ENCODE data around the gene AFG1L.

AFG1L gene

DNA sequence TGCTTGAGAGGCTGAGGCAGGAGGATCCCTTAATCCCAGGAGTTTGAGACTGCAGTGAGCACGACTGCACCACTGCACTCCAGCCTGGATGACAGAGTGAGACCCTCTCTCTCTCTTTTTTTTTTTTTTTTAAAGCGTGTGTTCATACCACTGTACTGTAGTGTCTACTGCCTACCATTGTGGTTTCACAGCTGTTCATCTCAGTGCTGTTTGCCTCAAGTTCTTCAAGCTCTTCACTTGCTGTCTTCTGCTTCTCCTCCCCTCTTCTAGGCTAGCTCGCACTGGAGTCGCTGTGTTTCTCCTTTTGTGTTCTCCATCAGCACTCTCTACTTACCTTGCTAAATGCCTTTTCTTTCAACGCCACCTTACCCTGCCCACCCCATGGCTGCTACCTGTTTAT is 273.2 kb downstream of the AFG1L start:
- DNase-seq (ENCODE audit: extremely low read depth in 1 of 2, low read depth in 1 of 2), result no peak

DNA sequence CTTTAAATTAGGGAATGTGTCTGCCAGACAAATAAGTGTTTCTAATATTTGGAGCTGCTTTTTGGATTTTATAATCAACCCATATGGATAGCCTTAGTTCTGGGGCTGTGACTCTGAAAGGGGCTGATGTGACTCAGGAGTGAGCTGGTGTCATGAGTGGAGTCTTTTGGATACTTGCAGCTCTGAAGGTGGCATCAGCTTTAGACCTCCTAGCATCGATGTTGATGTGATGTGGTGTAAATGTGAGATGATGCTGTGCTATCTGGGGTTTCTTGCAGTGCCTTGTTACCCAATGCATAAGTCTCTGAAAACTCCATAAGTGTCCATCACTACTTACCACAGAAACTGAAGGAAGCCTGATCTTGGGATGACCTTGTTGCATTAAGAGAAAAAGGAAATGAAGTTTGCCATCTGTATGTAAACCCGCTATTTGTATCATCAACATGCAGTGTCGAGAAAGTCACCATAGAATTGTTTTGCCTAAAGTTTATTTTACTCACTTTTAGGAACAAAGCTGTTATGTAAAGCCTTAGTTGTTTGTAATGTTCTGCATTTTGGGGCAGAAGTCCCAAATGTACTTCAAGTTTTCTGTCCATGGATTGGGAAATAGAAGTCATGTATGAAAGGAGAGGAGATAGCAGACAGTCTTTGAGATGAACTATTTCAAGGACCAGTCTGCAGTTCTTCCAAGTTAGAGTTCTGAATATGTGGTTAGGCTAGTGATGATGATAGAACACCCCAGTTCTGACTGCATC is 273.9 kb downstream of the AFG1L start:
- no peak for DNase-seq (ENCODE audit: extremely low read depth in 1 of 2, low read depth in 1 of 2)

DNA sequence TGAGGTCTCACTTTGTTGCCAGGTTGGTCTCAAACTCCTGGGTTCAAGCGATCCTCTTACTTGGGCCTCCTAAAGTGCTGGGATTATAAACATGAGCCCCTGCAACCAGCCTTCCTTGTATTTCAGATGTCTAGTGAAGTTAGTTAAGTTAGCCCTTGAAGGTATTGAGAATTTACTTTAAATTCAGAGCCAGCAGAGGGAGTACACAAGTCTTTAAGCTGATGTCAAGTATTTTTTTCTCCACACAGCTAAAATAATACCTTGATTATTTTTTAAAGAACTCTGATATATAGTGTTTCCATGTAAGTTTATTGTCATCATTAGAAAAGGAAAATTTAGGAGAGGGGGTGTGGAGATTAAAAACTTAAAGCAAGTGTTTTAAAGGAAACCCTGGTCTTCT is 275.7 kb downstream of the AFG1L start:
- no peak for DNase-seq (ENCODE audit: extremely low read depth in 1 of 2, low read depth in 1 of 2)

DNA sequence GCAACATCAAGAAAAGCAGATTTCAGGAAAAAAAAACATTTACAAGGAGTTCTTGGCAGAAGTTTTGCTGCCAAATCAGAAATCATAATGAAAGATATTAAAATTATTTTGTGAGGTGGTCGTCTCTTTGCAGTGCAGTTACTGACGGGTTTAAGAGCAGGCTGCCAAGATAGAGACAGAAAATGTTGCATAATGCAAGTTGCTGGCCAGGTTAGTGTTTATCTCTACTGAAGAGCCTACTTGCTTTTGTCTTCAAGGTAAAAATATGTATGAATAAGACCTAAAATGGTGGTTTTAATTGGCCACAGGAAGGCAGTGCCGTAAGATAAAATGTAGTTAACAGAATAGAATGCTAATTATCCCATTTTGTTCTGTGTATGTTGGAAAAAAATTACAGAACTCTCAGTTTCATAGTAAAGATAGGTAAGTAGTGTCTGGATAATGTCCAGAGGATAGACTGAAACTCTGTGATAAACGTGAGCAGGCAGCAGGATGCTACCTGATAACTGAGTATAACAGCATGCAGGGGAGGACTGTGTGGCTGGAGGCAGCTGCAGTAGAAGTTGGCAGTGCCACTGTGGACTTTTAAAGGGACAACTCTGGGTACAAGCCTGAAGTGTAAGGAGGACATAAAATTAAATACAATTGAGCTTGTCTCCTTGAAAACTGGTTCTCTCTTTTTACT is 279.7 kb downstream of the AFG1L start:
- DNase-seq (ENCODE audit: extremely low read depth in 1 of 2, low read depth in 1 of 2), result no peak
